Upper lobe of right lung (tissue), 1 donor: ENCODE results near the gene SF3B3. TPM values are rescaled to one million over a fixed set of nuclear protein-coding genes. Genes with fewer than 3 reads are reported as not detected.
"Not testable (repeated sequence)": the region's sequence is repeated elsewhere in the genome, so short reads cannot be mapped to it uniquely, and the experiment has no call there.

Source experiments
- ATAC-seq: fragments of 200-7000 bp; cut with Tn5 transposase; one replicate; pipeline ENCODE4 v1.9.1; 2020; ENCODE audit warnings: mild to moderate bottlenecking, moderate library complexity
- DNase-seq: peaks from one replicate; pipeline ENCODE4 v3.0.0-alpha.2; 2020
- H3K27ac ChIP-seq: fragments of 200-600 bp; one replicate; pipeline ENCODE4 v1.8.0; 2022
- H3K27me3 ChIP-seq: fragments of 200-600 bp; one replicate; pipeline ENCODE4 v1.8.0; 2022; ENCODE audit warnings: mild to moderate bottlenecking
- H3K36me3 ChIP-seq: fragments of 200-600 bp; one replicate; pipeline ENCODE4 v1.8.0; 2022
- H3K4me1 ChIP-seq: fragments of 200-600 bp; one replicate; pipeline ENCODE4 v1.8.0; 2022
- H3K4me3 ChIP-seq: fragments of 200-600 bp; one replicate; pipeline ENCODE4 v1.8.0; 2022; ENCODE audit warnings: mild to moderate bottlenecking
- H3K9me3 ChIP-seq: fragments of 200-600 bp; one replicate; pipeline ENCODE4 v1.8.0; 2022
- CTCF ChIP-seq: fragments of 200-600 bp; IDR thresholded peaks from one replicate; pipeline ENCODE4 v1.8.0; 2022; ENCODE audit warnings: antibody characterized with exemption
- intact Hi-C: fragments of 100-400 bp; cut with DNase I; formaldehyde crosslinking; loops from one replicate; pipeline ENCODE4 v1.11.0; 2022
- total RNA-seq: library from RNA; stranded (reverse); fragmentation: NEBNext Ultra II Directional; extraction: Animal tissue kit (Norgen Biotek cat#: 25700); gene quantifications from one replicate; pipeline ENCODE4 v1.2.1, GENCODE V29; 2021
- donor health status: DM: no; HTN: yes; CAD: no; lungs with severe emphysema.

SF3B3 gene
- total RNA-seq, 1 donor from 2014 or later: 174 TPM

GRCh38 chr16:70520612-70521297, 2.9 kb upstream of the SF3B3 start:
- H3K27ac ChIP-seq: no peak overlapping the region
- TF ChIP-seq CTCF: no peak
- intact Hi-C loops: no loop called here
- H3K27me3 ChIP-seq: no peaks in the 10 kb centered on the region
- DNase-seq (no peak), ATAC-seq (no peak)
- peaks cover 22% of the 10 kb centered on the region for H3K4me1 ChIP-seq
- H3K36me3 ChIP-seq: peaks cover 37% of the 10 kb centered on the region
- H3K9me3 ChIP-seq: no peaks in the 10 kb centered on the region
- H3K4me3 ChIP-seq: no peak overlapping the region

- intact Hi-C loops: no loop called here
- ATAC-seq: no peak
- H3K27ac ChIP-seq: peak overlapping the region; percentile 91
Observed at GRCh38 chr16:70522216-70523075, 1.2 kb upstream of the SF3B3 start.

GRCh38 chr16:70523076-70523742, 407 bp upstream of the SF3B3 start, which contains the start of gene COG4:
Gene COG4 (minus strand): TSS chr16:70523554. CDS start chr16:70523543, 11 bp downstream.
- intact Hi-C loops: no loop called here

More at GRCh38 chr16:70522216-70523075, 1.2 kb upstream of the SF3B3 start:
- Histone ChIP-seq H3K9me3 (no peaks in the 10 kb centered on the region), H3K27me3 (no peaks in the 10 kb centered on the region), H3K4me3 (peak overlapping the region; percentile 73), H3K36me3 (peaks cover 36% of the 10 kb centered on the region), H3K4me1 (peaks cover 38% of the 10 kb centered on the region)
- TF ChIP-seq CTCF: no peak
- no peak for DNase-seq

GRCh38 chr16:70524399-70524825, 796 bp downstream of the SF3B3 start:
- intact Hi-C loops, H3K9me3 ChIP-seq, H3K27me3 ChIP-seq, DNase-seq: not testable (repeated sequence)
- Histone ChIP-seq H3K4me1 (peaks cover 48% of the 10 kb centered on the region), H3K36me3 (peaks cover 40% of the 10 kb centered on the region), H3K4me3 (peak overlapping the region; percentile 73), H3K27ac (peak overlapping the region; percentile 91)
- ATAC-seq: peak; percentile 2

More at GRCh38 chr16:70523076-70523742, 407 bp upstream of the SF3B3 start, which contains the start of gene COG4:
- H3K4me1 ChIP-seq: peaks cover 41% of the 10 kb centered on the region
- H3K9me3 ChIP-seq: no peaks in the 10 kb centered on the region
- peak within 1 kb of the TSS; percentile 73 for H3K4me3 ChIP-seq
- DNase-seq: peak; percentile 92
- TF ChIP-seq CTCF: no peak
- H3K36me3 ChIP-seq: peaks cover 34% of the 10 kb centered on the region
- peak; percentile 96 for ATAC-seq
- H3K27me3 ChIP-seq: no peaks in the 10 kb centered on the region
- peak within 1 kb of the TSS; percentile 91 for H3K27ac ChIP-seq

GRCh38 chr16:70526403-70526802, 2.8 kb downstream of the SF3B3 start:
- Histone ChIP-seq H3K9me3 (no peaks in the 10 kb centered on the region), H3K4me3 (no peak overlapping the region), H3K27me3 (no peaks in the 10 kb centered on the region), H3K27ac (no peak overlapping the region), H3K36me3 (peaks cover 55% of the 10 kb centered on the region), H3K4me1 (peaks cover 49% of the 10 kb centered on the region)
- no peak for TF ChIP-seq CTCF
- ATAC-seq (no peak), DNase-seq (no peak)
- intact Hi-C loops: no loop called here
